PC-9 (cell line): Measurements from ENCODE around the gene SHROOM4.

Source experiments
- CTCF ChIP-seq: fragments of 200-600 bp; sonication (generic); conservative IDR thresholded peaks from 2 replicates; pipeline ENCODE4 v1.6.1; 2017; ENCODE audit warnings: mixed run types, antibody characterized with exemption, mild to moderate bottlenecking, moderate library complexity
- EZH2 ChIP-seq: fragments of 200-600 bp; sonication (generic); IDR thresholded peaks from 2 replicates; pipeline ENCODE4 v1.8.0; 2017; ENCODE audit warnings: antibody characterized with exemption, low read depth

- TF ChIP-seq CTCF: no peak
- no peak for TF ChIP-seq EZH2
Measured at GRCh38 chrX:50609796-50610195, 204.2 kb downstream of the SHROOM4 start.
